Ectodermal cell (in vitro differentiated cells): ENCODE results near the gene HABP2. TPM values are rescaled to one million over a fixed set of nuclear protein-coding genes. Genes with fewer than 3 reads are reported as not detected.

Experiments used
- H3K27ac ChIP-seq: 2 replicates; pipeline ENCODE4 v1.7.0; 2013; ENCODE audit warnings: mild to moderate bottlenecking, low read depth, low read length; ENCODE audit not compliant: insufficient read depth, poor library complexity, severe bottlenecking
- H3K27me3 ChIP-seq: 2 replicates; pipeline ENCODE4 v1.7.0; 2013; ENCODE audit warnings: mild to moderate bottlenecking, low read length; ENCODE audit not compliant: insufficient read depth, control insufficient read depth, poor library complexity, severe bottlenecking
- H3K36me3 ChIP-seq: one replicate; pipeline ENCODE4 v1.7.0; 2013; ENCODE audit warnings: low read length; ENCODE audit not compliant: control insufficient read depth, insufficient read depth
- H3K4me1 ChIP-seq: one replicate; pipeline ENCODE4 v1.7.0; 2013; ENCODE audit warnings: low read length; ENCODE audit not compliant: control insufficient read depth, insufficient read depth
- H3K4me3 ChIP-seq: 2 replicates; pipeline ENCODE4 v1.7.0; 2013; ENCODE audit warnings: low read depth, low read length, control low read depth; ENCODE audit not compliant: insufficient read depth
- H3K9me3 ChIP-seq: 2 replicates; pipeline ENCODE4 v1.7.0; 2013; ENCODE audit warnings: mild to moderate bottlenecking, low read length, moderate library complexity; ENCODE audit not compliant: control insufficient read depth
- WGBS, 2 experiments: methylation state at CpG; one replicate each; pipeline ENCODE4 v1.1.7; 2013; ENCODE audit warnings: missing lambda C conversion rate in 2 of 2; 5-methylcytosine and 5-hydroxymethylcytosine counted together
- polyA plus RNA-seq, 4 experiments: library from polyadenylated mRNA; stranded (reverse); fragments of 50-300 nt; gene quantifications; one replicate each; pipeline ENCODE4 v1.2.3, GENCODE V29; 2013

Gene HABP2
- polyA plus RNA-seq (2013, experiment 1 of 4) = not detected
- not detected for polyA plus RNA-seq (2013, experiment 2 of 4)
- polyA plus RNA-seq (2013, experiment 3 of 4) = not detected
- not detected for polyA plus RNA-seq (2013, experiment 4 of 4)

- Histone ChIP-seq H3K36me3 (no peaks in the 10 kb centered on the region), H3K4me1 (peaks cover 27% of the 10 kb centered on the region), H3K27me3 (peaks cover 16% of the 10 kb centered on the region), H3K4me3 (no peak within 1 kb of the TSS), H3K9me3 (no peaks in the 10 kb centered on the region), H3K27ac (no peak within 1 kb of the TSS)
- 83 to 87% methylated on average over 3 of the region's 3 CpGs for WGBS, 2 experiments
Observed at GRCh38 chr10:113552701-113553100, at the start of gene HABP2. TSS of gene HABP2 (plus strand) at chr10:113553053. CDS start at chr10:113553122, 69 bp downstream.

- no peaks in the 10 kb centered on the region for H3K9me3 ChIP-seq
- H3K36me3 ChIP-seq = no peaks in the 10 kb centered on the region
- H3K27ac ChIP-seq = no peak overlapping the region
- no peak overlapping the region for H3K4me3 ChIP-seq
- H3K4me1 ChIP-seq = no peaks in the 10 kb centered on the region
- 86 to 88% methylated on average over 4 of the region's 4 CpGs for WGBS, 2 experiments
- H3K27me3 ChIP-seq = no peaks in the 10 kb centered on the region
Observed at GRCh38 chr10:113503930-113504329, 48.9 kb upstream of the HABP2 start.

GRCh38 chr10:113504423-113504822 is 48.4 kb upstream of the HABP2 start:
- Histone ChIP-seq H3K4me3 (no peak overlapping the region), H3K36me3 (no peaks in the 10 kb centered on the region), H3K27me3 (no peaks in the 10 kb centered on the region), H3K9me3 (no peaks in the 10 kb centered on the region), H3K4me1 (no peaks in the 10 kb centered on the region), H3K27ac (no peak overlapping the region)
- WGBS, 2 experiments = 83 to 92% methylated on average over 3 of the region's 3 CpGs

DNA sequence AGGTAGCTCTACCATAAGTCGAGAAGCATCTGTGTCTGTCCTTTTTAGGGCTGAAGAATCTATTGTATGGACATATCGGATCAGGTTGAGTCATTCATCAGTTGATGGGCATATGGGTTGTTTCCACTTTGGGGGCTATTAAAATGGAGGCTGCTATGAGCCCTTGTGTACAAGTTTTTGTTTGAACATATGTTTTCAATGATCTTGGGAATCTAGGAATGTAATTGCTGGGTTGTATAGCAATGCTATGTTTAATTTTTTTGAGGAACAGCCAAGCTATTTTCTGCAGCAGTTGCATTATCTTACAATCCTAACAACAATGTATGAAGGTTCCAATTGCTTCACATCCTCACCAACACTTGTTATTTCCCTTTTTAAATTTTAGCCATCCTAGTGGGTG is 46.4 kb upstream of the HABP2 start:
- no peaks in the 10 kb centered on the region for H3K27me3 ChIP-seq

GRCh38 chr10:113511419-113511818 is 41.4 kb upstream of the HABP2 start:
- Histone ChIP-seq H3K9me3 (no peaks in the 10 kb centered on the region), H3K36me3 (no peaks in the 10 kb centered on the region), H3K4me1 (no peaks in the 10 kb centered on the region), H3K27me3 (no peaks in the 10 kb centered on the region), H3K4me3 (no peak overlapping the region), H3K27ac (no peak overlapping the region)

More for the DNA sequence above, 46.4 kb upstream of the HABP2 start:
- 89 to 90% methylated on average over 2 of the region's 2 CpGs for WGBS, 2 experiments
- Histone ChIP-seq H3K36me3 (no peaks in the 10 kb centered on the region), H3K4me1 (no peaks in the 10 kb centered on the region), H3K27ac (no peak overlapping the region), H3K4me3 (no peak overlapping the region), H3K9me3 (no peaks in the 10 kb centered on the region)

DNA sequence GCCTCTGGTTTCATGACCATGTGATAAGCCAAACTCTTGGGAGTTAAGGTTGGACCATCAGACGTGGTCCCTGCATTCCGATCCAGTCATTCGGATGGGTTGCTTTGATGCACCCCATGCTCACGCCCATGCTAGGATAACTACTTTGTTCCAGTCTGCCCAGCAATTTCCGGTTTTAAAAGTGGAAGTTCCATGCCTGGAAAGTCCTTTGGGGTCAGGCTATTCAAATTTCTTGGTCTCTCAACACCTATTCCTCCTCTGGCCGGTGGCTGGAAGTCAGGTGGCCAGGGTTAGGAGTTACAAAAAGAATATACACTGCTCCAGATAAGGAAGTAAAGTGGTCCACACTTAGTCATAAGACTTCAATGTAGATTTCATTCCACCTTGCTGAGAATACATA is 37.7 kb upstream of the HABP2 start:
- Histone ChIP-seq H3K27me3 (no peaks in the 10 kb centered on the region), H3K27ac (no peak overlapping the region), H3K4me1 (no peaks in the 10 kb centered on the region), H3K9me3 (no peaks in the 10 kb centered on the region), H3K4me3 (no peak overlapping the region), H3K36me3 (no peaks in the 10 kb centered on the region)
- WGBS, 2 experiments = 84 to 87% methylated on average over 6 of the region's 6 CpGs

DNA sequence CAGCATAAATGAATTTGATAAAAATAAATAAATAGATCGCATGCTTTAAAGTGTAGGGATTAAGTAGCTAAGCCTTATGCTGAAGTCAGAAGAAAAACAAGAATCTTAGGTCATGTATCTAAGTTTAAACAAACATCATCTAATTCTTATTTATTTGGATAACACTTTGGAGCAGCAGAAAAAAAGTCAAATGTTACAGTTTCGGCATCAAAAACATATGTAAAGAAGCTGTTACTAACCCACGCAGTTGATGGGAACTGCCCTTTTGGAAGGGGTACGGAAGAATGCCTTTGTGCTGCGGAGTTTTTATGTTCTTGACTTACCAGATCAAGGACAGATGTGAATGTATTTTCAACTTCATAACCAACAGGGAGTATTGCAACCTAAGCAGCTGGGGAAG is 37.3 kb upstream of the HABP2 start:
- Histone ChIP-seq H3K27me3 (no peaks in the 10 kb centered on the region), H3K36me3 (no peaks in the 10 kb centered on the region), H3K27ac (no peak overlapping the region), H3K9me3 (no peaks in the 10 kb centered on the region), H3K4me3 (no peak overlapping the region), H3K4me1 (no peaks in the 10 kb centered on the region)
- WGBS, 2 experiments = 91 to 92% methylated on average over 4 to 5 of the region's 5 CpGs

DNA sequence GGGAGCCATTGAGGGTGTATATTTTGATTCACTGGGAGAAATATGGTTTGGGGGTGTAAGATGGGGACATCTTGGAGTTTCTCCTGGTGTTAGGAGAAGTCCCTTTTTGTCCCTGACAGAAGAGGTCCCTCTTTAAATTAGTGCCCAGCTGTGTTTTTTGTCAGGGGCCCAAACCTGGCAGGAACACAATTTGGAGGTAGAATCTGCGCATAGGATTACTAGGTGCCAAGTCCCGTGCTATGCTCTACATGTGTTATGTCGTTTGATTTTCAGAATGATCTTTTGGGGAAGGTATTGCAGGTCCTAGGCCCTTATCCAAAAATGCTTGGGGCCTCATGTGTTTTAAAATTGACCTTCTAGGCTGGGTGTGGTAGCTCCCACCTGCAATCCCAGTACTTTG is 36.8 kb upstream of the HABP2 start:
- Histone ChIP-seq H3K27me3 (no peaks in the 10 kb centered on the region), H3K4me3 (no peak overlapping the region), H3K27ac (no peak overlapping the region), H3K4me1 (no peaks in the 10 kb centered on the region), H3K9me3 (no peaks in the 10 kb centered on the region), H3K36me3 (no peaks in the 10 kb centered on the region)
- 93 to 95% methylated on average over 3 of the region's 3 CpGs for WGBS, 2 experiments

- H3K4me1 ChIP-seq = no peaks in the 10 kb centered on the region
- 84 to 89% methylated on average over 9 to 10 of the region's 10 CpGs for WGBS, 2 experiments
- no peaks in the 10 kb centered on the region for H3K36me3 ChIP-seq
- H3K27me3 ChIP-seq = no peaks in the 10 kb centered on the region
- no peak overlapping the region for H3K27ac ChIP-seq
- no peak overlapping the region for H3K4me3 ChIP-seq
- no peaks in the 10 kb centered on the region for H3K9me3 ChIP-seq
Observed at GRCh38 chr10:113517165-113517900, 35.5 kb upstream of the HABP2 start.

DNA sequence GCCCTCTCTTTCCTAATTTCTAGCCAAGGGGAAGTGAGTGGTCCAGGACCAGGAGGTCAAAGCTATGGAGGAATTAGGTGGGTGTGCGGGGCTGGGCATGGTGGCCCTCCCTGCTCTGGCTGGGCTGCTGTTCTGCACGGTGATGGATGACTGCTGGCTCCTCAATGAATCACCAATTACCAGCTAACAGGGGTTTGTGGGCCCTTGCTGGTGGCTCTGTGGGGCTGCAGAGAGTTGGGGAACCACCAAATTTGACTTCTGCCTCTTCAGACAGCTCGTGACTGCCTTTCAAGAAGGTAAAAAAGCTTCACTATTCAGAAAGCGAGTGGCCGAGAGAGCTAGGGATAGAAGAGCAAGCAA is 35.0 kb upstream of the HABP2 start:
- Histone ChIP-seq H3K9me3 (no peaks in the 10 kb centered on the region), H3K27me3 (no peaks in the 10 kb centered on the region), H3K4me1 (no peaks in the 10 kb centered on the region), H3K36me3 (no peaks in the 10 kb centered on the region), H3K27ac (no peak overlapping the region), H3K4me3 (no peak overlapping the region)
- 76 to 79% methylated on average over 5 of the region's 5 CpGs for WGBS, 2 experiments
